Measurements from ENCODE around the gene CDK18. TPM values are rescaled to one million over a fixed set of nuclear protein-coding genes. Genes with fewer than 3 reads are reported as not detected.

The CDK18 gene
- total and polyA plus RNA-seq, 12 donors = 41.4 to 199 (median 159) TPM

DNA sequence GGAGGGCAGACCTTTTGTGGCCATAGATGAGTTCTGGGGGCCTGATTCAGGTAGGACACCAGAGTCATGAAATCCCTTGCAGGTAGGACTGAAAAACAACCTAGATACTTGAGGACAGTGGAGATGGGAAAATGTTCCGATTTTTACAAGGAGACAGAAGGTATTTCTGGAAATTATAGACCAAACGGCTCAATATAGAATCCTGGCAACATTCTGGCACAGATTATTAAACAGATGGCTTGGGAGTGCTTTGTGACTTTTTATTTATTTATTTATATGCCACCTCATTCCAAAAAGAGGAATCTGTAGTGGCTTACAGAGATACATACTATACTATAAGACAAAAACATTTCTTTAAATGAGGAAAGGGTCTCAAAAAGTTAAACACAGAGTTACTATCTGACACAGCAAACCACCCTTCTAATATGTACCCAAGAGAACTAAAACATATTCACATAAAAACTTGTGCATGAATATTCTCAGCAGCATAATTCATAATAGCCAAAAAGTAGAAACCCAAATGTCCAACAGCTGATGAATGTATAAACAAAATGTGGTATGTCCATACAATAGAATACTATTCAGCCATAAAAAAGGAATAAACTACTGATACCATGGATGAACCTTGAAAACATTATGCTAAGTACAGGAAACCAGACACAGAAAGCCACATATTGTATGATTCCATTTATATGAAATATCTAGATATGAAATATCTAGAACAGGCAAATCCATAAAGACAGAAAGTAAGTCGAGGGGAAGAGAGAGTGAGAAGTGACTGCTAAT, 49.8 kb downstream of the CDK18 start:
- Histone ChIP-seq H3K9me3 (peaks cover 0 to 16% (median 4%) of the 10 kb centered on the region in 11 donors), H3K27ac (no peak overlapping the region), H3K4me1 (no peaks in the 10 kb centered on the region), H3K27me3 (peaks cover 0 to 57% (median 43%) of the 10 kb centered on the region in 7 donors), H3K4me3 (no peak overlapping the region), H3K36me3 (no peaks in the 10 kb centered on the region)
- no peak for ATAC-seq
- intact Hi-C loops (cut with DNase I) = no loop called here
- WGBS, 2 donors = 80 to 89% methylated on average over 3 of the region's 3 CpGs
- TF ChIP-seq, protein P1, sequence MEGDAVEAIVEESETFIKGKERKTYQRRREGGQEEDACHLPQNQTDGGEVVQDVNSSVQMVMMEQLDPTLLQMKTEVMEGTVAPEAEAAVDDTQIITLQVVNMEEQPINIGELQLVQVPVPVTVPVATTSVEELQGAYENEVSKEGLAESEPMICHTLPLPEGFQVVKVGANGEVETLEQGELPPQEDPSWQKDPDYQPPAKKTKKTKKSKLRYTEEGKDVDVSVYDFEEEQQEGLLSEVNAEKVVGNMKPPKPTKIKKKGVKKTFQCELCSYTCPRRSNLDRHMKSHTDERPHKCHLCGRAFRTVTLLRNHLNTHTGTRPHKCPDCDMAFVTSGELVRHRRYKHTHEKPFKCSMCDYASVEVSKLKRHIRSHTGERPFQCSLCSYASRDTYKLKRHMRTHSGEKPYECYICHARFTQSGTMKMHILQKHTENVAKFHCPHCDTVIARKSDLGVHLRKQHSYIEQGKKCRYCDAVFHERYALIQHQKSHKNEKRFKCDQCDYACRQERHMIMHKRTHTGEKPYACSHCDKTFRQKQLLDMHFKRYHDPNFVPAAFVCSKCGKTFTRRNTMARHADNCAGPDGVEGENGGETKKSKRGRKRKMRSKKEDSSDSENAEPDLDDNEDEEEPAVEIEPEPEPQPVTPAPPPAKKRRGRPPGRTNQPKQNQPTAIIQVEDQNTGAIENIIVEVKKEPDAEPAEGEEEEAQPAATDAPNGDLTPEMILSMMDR (IDR thresholded peaks at IDR 0.05) = no peak
- DNase-seq = no peak

DNA sequence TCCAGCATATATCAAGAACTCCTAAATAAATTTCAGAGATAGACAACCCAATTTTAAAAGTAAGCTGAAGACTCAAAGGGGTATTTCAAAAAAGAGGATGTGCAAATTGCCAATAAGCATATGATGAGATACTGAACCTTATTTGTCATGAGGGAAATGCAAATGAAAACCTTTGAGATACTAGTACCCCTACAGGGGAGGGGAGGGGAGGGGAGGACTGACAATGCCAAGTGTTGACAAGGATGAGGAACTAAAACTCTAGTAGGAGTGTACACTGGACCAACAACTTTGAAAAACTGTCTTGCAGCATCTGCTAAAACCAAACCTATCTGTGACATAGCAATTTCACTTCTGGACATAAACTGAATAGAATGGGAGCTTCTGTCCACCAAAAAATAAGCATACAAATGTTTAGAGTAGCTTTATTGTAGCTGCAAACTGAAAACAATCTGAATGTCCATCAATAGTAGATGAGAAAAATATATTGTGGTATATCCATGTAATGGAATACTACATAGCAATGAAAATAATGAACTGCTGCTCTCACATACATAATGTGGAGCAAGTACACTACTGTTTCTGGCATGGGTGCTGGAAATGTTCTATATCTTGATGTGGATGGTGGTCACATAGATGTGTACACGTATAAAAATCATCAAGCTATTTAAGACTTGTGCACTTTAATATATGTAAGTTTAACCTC, 57.2 kb downstream of the CDK18 start:
- Histone ChIP-seq H3K27me3 (peaks cover 0 to 51% (median 6%) of the 10 kb centered on the region in 7 donors), H3K27ac (no peak overlapping the region), H3K4me1 (no peaks in the 10 kb centered on the region), H3K4me3 (no peak overlapping the region), H3K36me3 (no peaks in the 10 kb centered on the region), H3K9me3 (peaks cover 0 to 34% (median 9%) of the 10 kb centered on the region in 11 donors)
- TF ChIP-seq, protein P1 (IDR thresholded peaks at IDR 0.05) = no peak
- DNase-seq = no peak
- intact Hi-C loops (cut with DNase I) = no loop called here
- 93 to 95% methylated on average over 1 of the region's 1 CpG for WGBS, 2 donors
- no peak for ATAC-seq

DNA sequence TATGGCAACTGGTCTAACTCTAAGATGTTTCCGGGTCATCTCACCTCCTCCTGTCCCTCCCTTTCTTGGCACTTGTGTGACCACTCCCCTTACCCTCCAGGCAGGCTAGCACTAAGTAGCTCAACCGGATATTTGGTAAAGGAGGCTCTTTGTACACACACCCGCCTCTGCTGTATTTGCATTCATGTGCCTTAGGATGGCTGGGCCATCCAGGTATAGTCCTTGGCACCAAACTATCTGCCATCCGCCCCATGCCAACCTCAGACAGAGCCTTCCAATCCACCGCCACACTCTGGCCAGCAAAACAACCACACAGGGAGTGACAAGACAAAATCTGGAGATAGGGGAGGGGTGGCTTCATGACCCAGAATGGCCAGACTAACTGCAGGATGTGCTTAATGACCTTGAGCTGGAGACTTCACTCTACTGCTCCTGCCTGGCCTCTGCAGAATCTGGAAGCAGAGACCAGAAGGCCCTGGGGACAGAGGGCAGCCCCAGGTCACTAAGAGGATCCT, 59.5 kb downstream of the CDK18 start:
- H3K27me3 ChIP-seq = peaks cover 0 to 67% (median 20%) of the 10 kb centered on the region in 7 donors
- ATAC-seq (no peak), DNase-seq (no peak)
- peaks cover 0 to 6% (median 0%) of the 10 kb centered on the region in 9 donors for H3K4me1 ChIP-seq
- TF ChIP-seq, protein P1 (IDR thresholded peaks at IDR 0.05) = no peak
- no peak overlapping the region for H3K4me3 ChIP-seq
- 66 to 72% methylated on average over 5 of the region's 5 CpGs for WGBS, 2 donors
- H3K27ac ChIP-seq = no peak overlapping the region
- peaks cover 0 to 33% (median 9%) of the 10 kb centered on the region in 11 donors for H3K9me3 ChIP-seq
- H3K36me3 ChIP-seq = no peaks in the 10 kb centered on the region
- intact Hi-C loops (cut with DNase I) = no loop called here

DNA sequence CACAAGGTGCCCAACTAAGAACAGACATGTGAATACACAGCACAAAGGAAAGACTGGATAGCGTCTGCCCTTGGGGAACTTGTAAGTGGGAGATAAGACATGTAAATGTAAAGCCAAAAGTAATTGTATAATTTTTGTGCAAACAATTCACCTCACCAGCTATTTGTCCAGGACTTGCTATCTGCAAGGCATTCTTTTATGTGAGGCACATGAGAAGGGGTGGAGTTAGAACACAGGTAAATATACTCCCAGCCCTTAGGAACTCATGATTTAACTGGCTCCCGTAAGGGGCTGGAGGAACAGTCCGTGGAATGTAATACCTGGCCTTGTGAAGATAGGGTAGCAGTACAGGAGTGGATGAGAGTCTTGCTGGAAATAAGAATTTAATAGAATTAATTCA, 61.3 kb downstream of the CDK18 start:
- no peak overlapping the region for H3K4me3 ChIP-seq
- peaks cover 0 to 11% (median 3%) of the 10 kb centered on the region in 9 donors for H3K4me1 ChIP-seq
- no peaks in the 10 kb centered on the region for H3K36me3 ChIP-seq
- peaks cover 0 to 86% (median 29%) of the 10 kb centered on the region in 7 donors for H3K27me3 ChIP-seq
- peaks cover 0 to 19% (median 9%) of the 10 kb centered on the region in 11 donors for H3K9me3 ChIP-seq
- DNase-seq (no peak), ATAC-seq (no peak)
- intact Hi-C loops (cut with DNase I) = loop anchor here in 3 of 10 donors (5.0 kb wide), 2 partner anchors 33 to 38 kb away; no protein-coding TSS in a partner anchor
- no peak overlapping the region for H3K27ac ChIP-seq
- WGBS, 2 donors = 77 to 82% methylated on average over 3 of the region's 3 CpGs
- TF ChIP-seq, protein P1 (IDR thresholded peaks at IDR 0.05) = no peak
